HG03097 (cell line): ENCODE data around the gene AK6.
"Not testable (repeated sequence)": the region's sequence is repeated elsewhere in the genome, so short reads cannot be mapped to it uniquely, and the experiment has no call there.

Source experiments
- ATAC-seq: cut with Tn5 transposase; IDR thresholded peaks from one replicate; pipeline ENCODE4 v1.9.1; 2021; ENCODE audit not compliant: unreplicated experiment, low FRiP score

AK6 gene

DNA sequence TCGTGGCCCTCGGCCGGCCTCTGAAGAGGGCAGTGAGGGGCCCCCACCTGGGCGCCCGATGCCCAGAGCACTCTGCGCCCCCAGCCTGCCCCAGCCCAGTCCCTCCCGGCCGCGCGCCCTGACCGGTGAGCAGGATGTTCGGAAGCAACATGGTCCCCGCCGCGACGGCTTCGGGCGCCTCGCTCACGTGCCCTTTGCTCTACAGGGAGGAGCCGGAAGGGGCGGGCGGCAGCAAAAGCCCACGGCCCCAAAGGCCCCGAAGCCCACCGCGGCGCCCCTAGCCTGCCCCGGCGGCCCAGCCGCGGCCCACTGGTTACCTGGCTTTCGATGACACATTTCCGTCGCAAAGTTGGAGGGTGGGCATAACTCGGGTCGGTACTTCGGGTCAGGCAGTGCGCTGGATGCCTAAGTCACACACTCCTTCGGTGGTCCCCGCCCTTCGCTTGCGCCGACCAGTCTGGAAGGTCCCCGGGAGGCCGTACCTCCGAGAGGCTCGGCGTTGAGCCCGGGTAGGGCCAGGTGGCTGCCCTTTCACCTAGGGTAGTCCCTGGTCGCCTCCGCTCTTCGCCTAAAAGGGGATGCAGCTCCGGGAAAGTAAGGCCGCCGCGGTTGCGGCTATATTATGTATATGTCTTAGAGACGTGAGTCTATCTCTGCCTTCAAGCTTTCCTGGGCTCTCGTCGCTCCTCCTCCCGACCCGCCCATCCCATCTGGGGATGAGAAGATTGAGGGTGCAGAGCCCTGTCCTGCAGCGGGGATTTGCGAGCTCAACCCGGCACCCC is at the start of gene AK6, which contains the start of the genes RAD17 and TAF9:
Gene AK6, minus strand, starts transcription at position 181 of the 782 bp plus-strand sequence. Its CDS starts 30 bp downstream, at position 151.
Gene RAD17, plus strand, starts transcription at position 479 of the 782 bp plus-strand sequence. CDS start 2,391 bp downstream, outside the sequence.
Gene TAF9, minus strand, starts transcription at position 181 of the 782 bp plus-strand sequence. CDS start 3,783 bp downstream, outside the sequence.
- peak; percentile 87 for ATAC-seq

DNA sequence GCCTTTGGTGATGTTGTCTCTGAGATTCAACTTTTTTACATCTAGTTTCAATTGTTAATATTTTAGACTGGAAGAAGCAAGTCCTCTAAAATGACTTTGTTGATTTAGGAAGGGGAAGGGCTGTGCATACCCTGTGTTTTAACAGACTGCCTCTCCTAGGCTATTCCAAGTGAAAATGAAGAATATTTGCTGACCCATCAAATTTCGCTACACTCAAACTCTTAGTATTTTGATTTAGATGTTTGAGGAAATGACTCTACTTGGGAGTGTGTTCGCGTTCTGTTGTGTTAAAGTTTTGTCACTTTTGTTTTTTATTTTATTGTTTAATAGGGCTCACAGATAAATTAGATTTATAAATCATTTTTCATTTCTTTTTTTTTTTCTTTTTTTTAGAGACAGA is 49.2 kb upstream of the AK6 start:
- ATAC-seq: no peak

DNA sequence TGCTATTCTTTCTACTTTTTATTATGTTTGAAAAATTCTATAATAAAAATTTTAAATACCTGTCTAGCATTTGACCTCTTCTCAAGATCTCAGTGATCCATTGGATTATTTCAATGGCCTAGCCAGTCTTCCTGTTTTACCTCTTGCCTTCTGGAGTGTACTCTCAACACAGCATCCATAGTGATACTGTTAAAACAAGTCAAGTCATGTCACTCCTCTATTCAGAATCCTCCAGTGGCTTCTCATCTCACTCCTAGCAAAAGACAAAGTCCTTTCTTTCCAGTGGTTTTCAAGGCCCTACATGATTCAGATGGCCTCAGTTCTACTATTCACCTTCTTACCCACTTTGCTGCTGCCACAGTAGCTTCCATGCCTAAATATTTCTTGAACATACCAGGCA is 47.4 kb upstream of the AK6 start:
- no peak for ATAC-seq

DNA sequence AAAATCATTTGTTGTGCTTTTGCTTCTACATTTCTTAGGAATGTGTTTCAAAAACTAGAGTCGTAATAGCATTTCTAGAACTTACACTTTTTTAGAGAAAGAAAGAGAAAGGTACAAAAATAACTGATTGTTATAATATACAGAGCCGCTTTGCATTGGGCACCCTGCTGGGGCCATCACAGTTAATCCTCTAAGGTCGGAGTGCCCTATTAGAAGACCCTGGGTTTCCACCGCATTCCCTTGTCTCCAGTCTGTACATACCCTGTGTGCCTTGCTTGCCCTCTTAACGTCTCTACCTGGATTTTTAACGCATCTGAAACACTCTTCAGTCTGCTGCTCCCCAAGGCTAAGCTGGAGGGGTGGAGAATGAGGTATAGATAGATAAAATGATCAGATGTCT is 46.9 kb upstream of the AK6 start:
- ATAC-seq: no peak

DNA sequence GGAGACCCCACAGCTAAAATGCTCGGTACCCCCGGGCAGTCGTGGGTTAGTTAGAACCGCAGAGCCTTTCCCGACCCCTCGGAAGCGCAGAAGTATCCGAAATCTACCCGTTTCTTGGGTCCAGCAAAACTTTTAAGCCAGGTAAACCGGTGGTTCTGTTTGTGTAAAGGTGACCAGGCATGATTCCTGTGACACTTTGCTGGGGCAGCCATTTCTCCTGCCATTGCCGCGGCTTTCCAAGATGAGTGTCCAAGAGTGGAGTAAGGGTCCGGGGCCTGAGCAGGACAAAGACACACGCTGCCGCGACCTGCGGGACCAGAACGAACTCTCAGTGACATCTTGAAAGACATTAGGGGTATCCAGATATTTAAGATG is 46.3 kb upstream of the AK6 start:
- no peak for ATAC-seq

DNA sequence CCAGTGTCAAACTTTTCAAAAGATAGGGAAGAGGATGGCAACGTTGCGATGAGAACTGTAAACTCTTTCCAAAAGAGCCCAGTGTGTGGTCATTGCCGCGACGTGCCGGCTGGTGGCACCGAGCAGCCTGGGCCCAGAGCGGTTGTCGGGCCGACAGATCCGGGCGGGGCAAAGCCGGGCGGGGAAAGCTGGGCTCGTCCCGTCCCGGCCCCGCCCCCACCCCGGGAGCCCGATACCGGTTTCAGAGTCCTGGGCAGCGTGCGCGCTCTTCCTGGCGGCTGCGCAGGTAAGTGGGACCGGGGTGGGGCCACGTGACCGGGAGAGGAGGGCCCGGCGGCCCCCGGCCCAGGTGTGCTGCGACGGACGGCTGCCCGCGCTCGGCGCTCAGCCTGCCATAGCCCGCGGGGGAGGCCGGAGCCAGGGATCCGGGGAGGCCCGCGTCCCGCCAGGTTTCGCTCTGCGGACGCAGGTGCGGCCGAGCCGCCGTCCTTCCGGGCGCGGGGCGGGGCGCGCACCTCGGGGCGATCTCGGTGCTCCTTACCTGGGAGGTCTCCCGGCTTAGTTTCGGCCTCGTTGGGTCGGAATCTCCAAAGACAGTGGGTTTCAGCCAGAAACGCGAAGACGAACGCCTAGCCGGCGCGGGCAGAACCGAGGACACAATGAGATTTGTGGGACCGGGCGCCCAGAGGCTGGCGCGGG is 45.7 kb upstream of the AK6 start, which contains the start of gene MARVELD2:
Gene MARVELD2, plus strand, starts transcription at position 232 of the 699 bp plus-strand sequence. CDS start 4,270 bp downstream, outside the sequence.
- ATAC-seq: no peak

DNA sequence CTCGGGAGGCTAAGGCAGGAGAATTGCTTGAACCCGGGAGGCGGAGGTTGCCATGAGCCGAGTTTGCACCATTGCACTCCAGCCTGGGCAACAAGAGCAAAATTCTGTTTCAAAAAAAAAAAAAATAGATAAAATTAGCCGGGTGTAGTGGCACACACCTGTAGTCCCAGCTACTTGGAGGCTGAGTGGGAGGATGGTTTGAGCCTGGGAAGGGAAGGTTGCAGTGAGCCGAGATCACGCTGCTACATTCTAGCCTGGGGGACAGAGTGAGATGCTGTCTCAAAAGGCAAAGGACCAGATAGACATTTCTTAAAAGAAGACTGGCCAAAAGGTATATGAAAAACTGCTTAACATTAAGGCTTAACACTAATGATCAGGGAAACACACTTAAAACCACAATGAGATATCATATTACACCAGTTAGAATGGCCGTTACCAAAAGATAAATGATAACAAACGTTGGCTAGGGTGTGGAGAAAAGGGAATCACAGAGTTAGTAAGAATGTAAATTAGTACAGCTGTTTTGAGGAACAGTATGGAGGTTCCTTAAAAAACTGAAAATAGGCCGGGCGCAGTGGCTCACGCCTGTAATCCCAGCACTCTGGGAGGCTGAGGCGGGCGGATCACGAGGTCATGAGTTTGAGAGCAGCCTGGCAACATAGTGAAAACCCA is 35.5 kb upstream of the AK6 start:
- ATAC-seq: no peak

DNA sequence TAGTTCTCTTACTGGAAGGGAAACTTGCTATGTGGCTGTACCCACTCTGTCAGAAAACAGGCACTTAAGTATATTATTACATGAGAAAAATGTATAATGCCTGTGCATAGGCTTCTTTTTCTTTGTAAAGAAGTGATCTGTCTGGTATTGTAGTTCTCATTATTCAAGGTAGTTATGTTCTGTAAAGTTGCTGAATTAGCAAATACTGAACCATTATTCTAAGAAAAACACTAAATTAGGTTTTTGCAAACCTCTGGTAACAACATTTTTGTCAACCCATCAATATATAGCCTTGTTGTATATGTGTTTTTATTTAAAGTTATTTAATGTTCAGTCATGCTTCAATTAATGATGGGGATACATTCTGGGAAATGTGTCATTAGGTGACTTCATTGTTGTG is 9.1 kb upstream of the AK6 start:
- ATAC-seq: no peak

DNA sequence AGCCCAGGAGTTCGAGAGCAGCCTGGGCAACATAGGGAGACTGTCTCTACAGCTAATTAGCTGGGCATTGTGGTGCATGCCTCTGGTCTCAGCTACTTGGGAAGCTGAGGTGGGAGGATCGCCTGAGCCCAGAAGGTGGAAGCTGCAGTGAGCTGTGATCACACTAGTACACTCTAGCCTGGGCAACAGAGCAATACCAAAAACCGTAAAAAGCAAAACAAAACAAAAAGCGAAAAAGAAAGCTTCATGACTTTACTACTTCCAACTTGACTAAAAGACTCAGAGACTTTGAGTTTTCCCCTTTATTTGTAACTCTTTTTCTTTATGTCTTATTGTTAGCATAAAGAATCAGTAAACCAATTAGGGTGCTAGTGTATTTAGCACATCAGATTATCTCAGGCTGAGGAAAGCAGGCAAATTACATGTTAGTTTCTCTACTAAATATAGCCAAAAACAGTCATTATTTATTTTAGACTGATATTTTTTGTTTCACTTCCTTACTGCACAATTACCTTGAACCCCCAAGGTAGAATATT is 5.7 kb upstream of the AK6 start:
- no peak for ATAC-seq

DNA sequence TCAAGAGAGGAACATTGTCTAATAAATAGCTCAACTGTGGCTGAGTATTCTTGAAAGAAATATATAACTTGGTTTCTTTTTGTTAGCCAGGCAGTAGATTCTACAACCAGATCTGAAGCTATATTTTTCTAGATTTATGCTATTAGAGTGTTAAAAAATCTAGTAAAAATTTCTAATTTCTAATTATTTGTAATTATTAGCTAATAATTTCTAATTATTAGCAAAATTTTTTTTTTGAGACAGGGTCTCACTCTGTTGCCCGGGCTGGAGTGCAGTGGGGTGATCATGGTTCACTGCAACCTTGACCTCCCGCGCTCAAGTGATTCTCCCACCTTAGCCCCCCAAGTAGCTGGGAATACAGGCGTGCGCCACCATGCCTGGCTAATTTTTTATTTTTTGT is 3.1 kb upstream of the AK6 start:
- no peak for ATAC-seq

DNA sequence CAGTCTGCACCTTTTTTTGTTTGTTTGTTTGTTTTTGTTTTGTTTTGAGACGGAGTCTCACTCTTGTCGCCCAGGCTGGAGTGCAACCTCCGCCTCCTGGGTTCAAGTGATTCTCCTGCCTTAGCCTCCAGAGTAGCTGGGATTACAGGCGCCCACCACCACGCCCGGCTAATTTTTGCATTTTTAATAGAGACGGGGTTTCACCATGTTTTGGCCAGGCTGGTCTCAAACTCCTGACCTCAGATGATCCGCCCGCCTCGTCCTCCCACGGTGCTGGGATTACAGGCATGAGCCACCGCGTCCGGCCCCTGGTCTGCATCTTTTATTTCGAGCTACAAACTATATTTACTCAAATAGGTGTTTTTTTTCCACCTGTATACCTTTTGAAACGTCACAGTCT is 1.0 kb upstream of the AK6 start:
- ATAC-seq: not testable (repeated sequence)

DNA sequence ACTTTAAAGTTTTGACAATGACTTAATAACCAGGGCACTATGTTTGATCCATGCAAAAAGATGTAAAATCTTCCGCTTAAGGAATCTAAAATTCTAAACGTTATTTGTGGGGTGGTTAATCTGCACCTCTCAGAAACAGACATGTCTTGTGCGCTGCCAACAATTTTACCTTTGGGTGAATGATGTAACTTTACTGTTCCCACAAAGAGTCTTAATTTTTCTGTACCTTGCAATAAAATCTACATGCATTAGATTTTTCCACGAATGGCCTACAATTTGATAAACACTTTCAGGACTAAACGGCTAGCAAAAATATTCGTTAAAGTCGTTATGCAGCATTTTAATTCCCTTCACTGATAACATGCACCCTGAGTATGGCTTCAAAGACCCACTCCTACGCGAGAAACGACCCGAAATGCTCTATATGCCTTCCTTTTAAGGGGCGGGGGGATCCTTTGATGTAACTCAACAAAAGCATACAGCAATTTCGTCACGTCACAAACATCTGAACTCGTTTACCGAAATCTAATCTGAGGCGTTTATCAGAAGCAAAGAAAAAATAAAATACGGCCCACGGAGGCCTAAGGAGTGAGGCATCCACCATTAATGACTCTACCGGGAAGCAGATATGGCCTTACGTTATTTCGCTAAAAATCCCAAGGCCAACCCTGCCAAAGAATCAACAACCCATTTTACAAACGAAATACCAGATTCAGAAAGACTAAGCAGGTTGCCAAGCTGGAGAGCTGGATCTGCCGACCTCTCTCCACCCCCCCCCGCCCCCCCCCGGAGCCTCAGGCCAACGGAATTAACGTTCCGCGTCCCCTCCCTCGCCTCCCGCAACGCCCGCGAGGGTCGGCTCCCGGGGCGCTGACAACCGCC is 621 bp downstream of the AK6 start:
- ATAC-seq: no peak

DNA sequence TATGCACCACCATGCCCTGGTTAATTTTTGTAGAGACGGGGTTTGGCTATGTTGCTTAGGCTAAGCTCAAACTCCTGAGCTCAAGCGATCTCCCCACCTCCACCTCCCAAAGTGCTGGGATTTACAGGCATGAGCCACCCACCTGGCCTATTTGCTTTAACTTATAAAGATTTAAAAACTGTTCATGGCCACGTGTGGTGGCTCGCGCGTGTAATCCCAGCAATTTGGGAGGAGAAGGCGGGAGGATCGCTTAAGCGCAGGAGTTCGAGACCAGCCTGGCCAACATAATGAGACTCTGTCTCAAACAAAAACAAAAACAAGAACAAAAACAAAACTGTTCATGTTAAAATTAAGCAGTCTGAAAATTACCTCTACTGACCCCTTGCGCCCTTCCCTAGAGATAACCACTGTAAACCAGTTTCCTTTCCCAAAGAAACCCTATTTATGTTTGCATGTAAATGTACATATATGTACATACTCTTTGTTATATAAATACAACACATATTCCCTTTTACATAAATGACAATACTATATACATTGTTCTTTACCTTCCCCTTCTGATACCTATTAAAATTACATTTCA is 1.5 kb downstream of the AK6 start:
- ATAC-seq: no peak

DNA sequence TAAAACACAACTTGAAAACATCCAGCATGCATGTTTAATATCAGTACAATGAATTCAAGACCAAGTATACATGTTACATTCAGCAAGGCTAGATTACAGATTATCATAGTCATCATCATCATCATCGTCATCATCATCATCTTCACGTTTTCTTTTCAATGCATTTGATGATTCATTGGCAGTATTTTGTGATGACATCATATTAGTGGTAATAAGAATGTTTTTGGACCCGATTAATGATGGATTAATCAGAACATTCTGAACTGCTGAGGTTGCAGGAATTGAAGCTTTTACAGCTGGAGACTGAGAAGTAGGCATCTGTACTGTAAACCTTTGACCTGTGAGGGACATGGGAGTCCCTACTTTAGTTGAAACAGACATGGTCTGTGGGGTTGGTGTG is 4.5 kb downstream of the AK6 start:
- ATAC-seq: no peak

DNA sequence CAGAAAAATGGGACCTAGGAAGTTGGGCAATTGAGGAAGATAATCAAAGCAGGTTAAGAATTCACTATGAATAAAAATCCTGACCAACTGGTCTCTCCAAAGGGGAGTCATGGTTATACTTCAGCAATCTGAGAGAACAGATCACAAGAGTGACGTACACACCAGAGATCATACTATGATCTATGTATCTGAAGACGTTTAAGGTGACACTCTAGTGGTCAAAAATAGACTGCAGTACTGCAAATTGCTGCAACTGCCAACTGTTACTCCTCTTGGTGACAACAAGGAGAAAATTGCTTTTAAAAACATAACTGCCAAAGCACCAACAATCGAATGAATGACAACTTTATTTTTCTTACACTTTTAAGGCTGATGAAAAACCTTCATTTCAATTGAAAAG is 4.9 kb downstream of the AK6 start:
- no peak for ATAC-seq

DNA sequence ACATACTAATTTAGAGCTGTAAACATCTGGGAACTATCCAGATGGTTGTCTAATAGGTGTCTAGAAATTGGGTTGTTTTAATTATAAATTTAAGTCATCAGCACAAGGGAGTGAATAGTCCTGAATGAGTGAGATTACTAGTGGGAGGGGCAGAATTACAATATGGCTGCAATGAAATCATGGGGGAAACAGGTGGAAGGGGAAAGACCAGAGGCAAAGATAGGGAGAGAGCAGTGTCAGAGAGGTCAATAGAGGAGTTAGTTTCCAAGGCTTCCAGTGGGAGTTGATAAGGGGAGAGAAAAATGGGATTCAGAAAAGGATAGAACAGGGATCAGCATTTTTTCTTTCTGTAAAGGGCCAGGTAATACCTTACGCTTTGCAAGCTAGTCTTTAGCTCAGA is 8.9 kb downstream of the AK6 start:
- ATAC-seq: no peak

DNA sequence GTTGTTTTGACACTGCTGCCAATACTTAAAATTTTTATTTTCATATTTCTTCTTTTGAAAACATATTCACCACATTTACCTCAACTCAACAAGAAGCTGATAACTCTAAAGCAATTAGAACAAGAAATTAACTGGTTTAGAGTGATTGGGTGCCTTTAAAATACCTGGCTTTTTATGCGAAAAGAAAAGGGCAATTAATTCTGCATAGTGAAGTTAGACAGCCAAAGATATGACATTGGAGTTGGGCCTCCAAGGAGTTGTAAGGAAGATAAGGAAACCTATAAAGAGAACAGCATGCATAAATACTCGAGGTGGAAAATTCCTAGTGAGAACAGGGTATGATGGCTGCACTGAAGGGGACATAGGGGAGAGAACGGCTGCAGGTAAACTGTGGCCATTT is 9.6 kb downstream of the AK6 start:
- no peak for ATAC-seq

DNA sequence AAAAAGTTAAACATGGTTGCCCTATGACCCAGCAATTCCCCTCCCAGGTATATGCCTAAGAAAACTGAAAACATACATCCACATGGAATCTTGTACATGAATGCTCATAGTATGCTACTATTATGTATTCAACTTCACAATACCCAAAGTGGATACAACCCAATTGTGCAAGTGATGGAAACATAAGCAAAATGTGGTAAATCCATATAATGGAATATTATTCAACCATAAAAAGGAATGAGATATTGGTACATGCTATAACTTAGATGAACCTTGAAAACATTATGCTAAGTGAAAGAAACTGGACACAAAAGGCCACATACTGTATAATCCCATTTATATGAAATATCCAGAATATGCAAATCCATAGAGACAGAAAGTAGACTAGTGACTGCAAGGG is 18.7 kb downstream of the AK6 start:
- ATAC-seq: no peak

DNA sequence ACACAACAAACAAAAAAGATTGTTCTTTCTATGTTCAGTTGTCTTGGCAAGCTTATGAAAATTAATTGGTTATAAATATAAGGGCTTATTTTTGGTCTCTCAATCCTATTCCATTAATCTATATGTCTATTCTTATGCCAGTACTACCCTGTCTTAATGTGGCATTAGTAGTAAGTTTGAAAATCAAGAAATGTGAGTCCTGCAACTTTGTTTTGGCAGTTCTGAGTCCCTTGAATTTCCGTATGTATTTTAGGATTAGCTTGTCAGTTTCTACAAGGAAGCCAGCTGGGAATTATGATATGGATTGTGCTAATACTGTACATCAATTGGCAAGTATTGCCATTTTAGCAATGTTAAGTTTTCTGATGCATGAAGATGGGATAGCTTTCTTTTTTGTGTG is 26.2 kb downstream of the AK6 start:
- no peak for ATAC-seq
